H54 (cell line): ENCODE measurements around the gene BRSK2.

Experiments used
- DNase-seq: peaks from one replicate; pipeline ENCODE4 v3.0.0; 2011; ENCODE audit warnings: low spot score, mixed read lengths; ENCODE audit not compliant: insufficient read length
- FAIRE-seq: peaks from 3 replicates; lab custom pipeline; 2011; peaks lifted over from hg19 to GRCh38; lab: Jason Lieb, UNC
- POLR2A ChIP-seq: IDR thresholded peaks from 2 replicates; pipeline ENCODE4 v1.6.1; 2011; ENCODE audit warnings: low read depth, mild to moderate bottlenecking, low read length

The BRSK2 gene

GRCh38 chr11:1481861-1482441 is 92.2 kb downstream of the BRSK2 start:
- no peak for TF ChIP-seq POLR2A
- FAIRE-seq (no peak), DNase-seq (no peak)

DNA sequence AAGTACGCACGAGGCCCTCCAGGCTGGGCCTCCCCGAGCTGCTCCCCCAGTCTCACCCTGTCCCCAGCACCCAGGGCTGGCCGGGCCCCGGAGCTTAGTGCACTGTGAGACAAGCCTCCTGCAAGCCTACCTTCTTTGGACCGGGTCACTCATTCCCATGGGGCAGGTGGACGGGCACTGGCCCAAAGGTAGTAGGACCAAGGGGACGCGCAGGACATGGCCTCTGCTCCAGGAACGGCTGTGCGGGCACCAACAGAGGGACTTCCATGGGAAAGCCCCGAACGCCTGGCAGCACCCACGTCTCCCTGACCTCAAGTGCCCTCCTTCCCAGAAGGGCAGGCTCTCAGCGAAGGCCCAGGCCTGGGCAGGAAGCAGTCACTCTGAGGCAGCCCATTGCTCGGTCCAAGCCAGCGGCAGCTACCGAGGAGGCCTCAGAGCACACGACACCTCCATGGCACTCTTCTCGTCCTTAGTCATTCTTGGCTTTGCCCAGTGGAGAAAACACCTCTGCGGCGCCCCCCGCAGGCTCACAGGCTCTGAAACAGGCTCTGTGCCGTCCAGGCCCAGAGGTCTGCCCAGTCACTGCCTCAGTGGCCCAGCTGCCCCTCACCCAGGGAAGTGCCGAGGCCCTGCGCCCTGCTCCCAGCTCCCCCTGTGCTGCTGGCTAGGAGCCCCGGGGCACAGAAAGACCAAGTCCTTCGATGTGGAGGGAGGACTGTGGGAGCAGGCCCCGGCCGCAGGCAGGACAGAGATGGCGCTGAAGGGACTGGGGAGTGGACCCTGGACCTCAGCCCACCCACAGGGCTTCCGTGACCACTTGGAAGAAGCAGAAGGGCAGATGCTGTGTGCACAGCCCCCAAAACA is 93.1 kb downstream of the BRSK2 start:
- FAIRE-seq (no peak), DNase-seq (no peak)
- TF ChIP-seq POLR2A, result no peak

DNA sequence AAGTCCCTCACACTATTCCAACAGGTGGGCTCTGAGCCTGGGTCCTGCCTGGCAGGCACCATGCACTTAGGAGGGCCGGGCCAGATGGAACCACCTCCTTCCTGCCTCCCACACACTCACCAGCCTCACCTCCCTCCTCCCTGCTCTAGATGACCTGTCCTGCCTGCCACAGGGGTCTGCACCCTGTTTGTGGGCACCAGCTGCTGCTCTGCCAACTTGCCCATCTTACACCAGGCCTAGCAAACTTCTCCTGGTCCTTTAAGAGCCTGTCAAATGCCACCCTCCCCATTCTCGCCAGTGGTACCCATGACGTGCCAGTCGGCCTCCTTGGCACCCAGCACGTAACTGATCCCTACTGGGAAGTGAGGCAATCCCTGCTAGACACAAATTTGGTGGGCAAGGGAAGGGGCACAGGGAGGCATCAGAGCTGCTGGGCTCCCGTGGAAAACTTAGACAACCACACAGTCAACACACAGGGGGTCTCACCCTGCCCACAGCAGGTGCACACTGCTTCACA is 93.8 kb downstream of the BRSK2 start:
- TF ChIP-seq POLR2A, result no peak
- no peak for DNase-seq
- no peak for FAIRE-seq

GRCh38 chr11:1484061-1484671 is 94.4 kb downstream of the BRSK2 start:
- FAIRE-seq (no peak), DNase-seq (no peak)
- no peak for TF ChIP-seq POLR2A

DNA sequence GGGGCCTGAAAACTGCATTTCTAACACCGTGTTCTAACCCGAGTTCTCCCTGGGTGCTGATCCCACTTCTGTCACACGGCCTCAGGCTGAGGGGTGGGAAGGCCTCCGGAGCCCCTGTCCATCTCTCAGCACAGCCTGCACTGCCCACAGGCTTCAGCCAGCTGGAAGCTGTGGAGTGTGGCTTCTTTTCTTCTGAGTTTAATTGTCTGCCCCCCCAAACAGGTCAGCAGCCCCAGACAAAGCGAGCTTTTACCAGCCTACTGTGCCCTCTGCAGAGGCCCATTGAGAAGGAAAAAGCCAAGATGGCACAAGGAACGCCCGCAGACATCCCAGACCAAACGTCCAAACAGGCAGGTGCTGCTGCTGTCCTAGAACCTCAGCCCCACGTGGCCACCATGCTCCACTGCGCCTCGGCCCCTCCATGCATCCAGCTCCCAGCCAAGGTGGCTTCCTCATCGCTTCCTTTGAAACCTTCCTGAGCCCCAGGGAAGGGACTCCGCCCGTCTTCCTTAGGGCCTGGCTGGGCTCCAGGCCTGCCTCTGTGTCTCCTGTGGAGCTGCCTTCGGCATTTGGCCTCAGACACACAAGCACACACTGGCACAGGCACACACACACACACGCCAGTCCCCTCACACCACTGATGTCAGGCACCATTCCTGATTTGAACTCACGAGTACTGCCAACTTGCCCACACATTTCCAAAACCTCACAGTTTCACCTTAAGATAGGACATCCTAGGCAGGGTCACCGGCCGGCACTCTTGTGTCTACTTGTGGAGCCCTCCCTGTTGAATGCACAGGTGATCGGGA is 95.2 kb downstream of the BRSK2 start:
- DNase-seq (no peak), FAIRE-seq (no peak)

DNA sequence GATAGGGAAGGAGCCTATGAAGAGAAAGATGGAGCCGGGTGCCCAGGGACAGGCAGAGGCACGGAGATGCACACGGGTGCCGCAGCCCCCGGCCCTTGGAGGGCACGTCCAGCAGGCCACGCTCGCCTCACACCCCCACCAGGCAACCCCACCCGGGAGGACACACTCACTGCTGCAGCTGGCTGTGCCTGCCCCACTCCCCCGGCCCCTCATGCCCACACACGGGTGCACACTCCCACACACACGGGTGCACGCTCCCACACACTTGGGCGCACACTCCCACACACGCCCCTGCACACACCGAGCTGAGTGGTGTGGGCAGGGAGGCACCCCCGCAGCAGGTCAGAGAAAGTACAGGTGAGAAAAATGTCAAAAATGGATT is 95.8 kb downstream of the BRSK2 start:
- no peak for TF ChIP-seq POLR2A
- no peak for DNase-seq
- FAIRE-seq, result no peak

More for the DNA sequence above, 95.2 kb downstream of the BRSK2 start:
- no peak for TF ChIP-seq POLR2A

DNA sequence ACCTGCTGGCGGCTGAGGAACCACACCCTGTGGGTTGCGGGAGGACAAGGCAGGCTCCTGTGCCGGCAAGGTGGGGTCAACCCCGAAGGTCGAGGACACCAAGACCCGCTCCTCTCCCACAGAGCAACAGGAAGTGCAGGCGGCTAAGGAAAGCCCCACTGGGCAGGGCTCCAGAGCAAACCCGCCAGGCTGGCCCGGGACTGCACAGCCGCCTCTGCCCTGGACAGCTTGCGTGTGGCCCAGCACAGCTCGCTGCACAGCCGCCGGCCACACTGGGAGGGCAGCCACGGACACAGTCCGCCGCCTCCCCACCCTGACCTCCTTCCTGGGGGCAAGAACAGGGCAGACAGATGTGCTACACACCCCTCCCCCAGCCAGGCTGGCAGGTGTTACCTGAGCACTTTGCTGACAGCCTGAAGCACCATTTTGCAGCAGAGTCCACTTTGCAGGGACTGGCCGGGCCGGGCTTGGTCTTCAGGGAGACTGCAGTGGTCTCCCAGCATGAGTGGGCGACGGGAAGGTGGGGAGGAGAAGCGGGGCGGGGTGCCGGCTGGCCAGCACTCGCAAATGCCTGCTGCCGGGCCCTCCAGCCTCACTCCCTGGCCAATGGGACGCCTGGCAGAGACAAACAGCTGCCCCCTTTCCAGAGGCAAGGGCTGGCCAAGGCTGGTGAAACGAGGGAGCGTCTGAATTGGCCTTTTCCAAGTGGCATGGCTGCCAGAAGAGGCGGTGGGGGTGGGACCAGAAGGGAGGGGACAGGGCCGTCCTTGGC is 96.5 kb downstream of the BRSK2 start, which contains the start of gene MOB2:
TSS of gene MOB2 (minus strand) at position 726 of the 772 bp plus-strand sequence. CDS start at position 503, 223 bp downstream.
- FAIRE-seq (no peak), DNase-seq (no peak)
- TF ChIP-seq POLR2A, result no peak

DNA sequence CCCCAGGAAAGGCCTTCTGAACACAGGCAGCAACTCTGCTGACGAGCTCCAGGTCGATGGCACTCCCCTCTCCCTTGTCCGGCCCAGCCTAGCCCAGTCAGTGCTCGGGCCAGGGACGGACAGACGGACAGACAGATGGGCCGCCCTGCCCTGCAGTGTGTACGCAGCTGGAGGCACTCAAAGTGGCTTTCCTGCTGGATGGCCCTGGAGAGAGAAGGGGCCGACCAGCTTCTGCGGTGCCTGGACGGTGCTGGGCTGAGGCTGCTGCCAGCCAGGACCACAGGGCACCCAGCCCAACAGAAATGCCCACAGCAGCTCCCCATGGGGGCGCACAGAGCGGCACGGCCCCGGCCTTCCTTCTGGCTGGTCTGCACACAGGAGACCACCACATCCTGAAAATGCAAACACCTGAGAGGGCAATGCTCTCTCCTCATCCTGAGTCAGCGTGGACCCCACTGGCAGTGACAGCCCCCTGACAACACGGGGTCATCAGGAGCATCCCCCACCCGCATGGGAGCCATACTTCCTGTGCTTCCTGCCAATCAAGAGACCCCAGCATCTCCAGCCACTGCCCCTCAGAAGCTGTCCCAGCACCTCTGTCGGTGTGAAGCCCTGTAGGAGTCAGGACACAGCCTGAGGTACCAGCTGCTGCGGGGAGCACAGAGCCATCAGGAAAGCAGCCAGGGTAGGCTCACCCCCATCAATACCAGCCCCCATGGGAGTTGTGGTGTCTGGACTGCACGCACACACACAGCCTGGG is 97.5 kb downstream of the BRSK2 start:
- FAIRE-seq (no peak), DNase-seq (no peak)
- TF ChIP-seq POLR2A, result no peak

- no peak for TF ChIP-seq POLR2A
- FAIRE-seq (no peak), DNase-seq (no peak)
These were observed 98.3 kb downstream of the BRSK2 start for GRCh38 chr11:1487851-1488574.

DNA sequence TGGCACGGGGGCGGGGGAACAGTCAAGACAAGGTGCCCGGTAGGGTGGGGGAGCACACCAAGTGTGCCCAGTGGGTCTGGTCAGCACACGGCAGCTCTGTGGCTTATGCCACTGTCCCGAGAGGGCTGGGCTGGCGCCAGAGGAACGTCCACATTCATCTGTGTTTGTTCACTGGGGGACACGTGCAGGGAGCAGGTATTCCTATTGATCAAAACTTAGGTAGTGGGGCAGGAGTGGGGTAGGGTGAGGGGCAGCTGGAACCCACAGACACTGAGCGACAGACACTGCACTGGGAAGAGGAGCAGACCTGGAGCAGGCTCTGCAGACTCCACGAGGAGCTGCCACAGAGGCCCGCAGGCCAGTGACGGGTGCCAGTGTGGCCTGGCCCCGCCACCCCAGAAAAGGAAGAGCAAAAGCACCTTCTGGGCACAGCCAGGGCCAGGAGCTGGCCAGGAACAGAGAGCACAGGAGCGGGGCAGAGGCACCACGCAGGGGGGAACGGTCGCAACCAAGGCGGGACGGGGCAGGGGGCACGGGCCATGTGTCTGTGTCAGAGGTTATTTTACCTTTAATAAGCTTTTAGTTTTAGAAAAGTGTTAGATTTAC is 98.9 kb downstream of the BRSK2 start:
- no peak for TF ChIP-seq POLR2A
- FAIRE-seq (no peak), DNase-seq (no peak)

GRCh38 chr11:1490651-1491050 is 100.9 kb downstream of the BRSK2 start:
- FAIRE-seq (no peak), DNase-seq (no peak)
- no peak for TF ChIP-seq POLR2A

DNA sequence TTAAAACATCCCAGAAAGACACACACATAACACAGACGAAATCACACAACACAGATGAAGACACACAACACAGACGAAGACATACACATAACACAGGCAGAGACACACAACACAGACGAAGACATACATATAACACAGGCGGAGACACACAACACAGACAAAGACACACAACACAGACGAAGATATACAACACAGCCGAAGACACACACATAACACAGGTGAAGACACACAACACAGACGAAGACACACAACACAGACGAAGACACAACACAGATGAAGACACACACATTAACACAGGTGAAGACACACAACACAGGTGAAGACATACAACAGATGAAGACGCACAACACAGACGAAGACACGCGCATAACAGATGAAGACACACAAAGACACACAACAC is 101.6 kb downstream of the BRSK2 start:
- DNase-seq (no peak), FAIRE-seq (no peak)
- no peak for TF ChIP-seq POLR2A
